NOMO-1 (cell line): ENCODE results near the gene TMPRSS11A.

Experiments
- DNase-seq, 2 experiments: peaks; one replicate each; lab custom pipeline; 2025; ENCODE audit not compliant: unreplicated experiment in 2 of 2; lab: John Stamatoyannopoulos, UW

The TMPRSS11A gene

GRCh38 chr4:67963356-67963755 lies at the start of gene TMPRSS11A:
Gene TMPRSS11A, minus strand, starts transcription at chr4:67963493. Its CDS starts 100 bp downstream, at chr4:67963393.
- DNase-seq: no peak

- no peak for DNase-seq
Observed at GRCh38 chr4:68011684-68012083, 48.4 kb upstream of the TMPRSS11A start.

GRCh38 chr4:68002906-68003305 lies 39.6 kb upstream of the TMPRSS11A start:
- DNase-seq: no peak

- DNase-seq: no peak
Observed at GRCh38 chr4:67996127-67996526, 32.8 kb upstream of the TMPRSS11A start.

GRCh38 chr4:67988991-67989390 lies 25.7 kb upstream of the TMPRSS11A start:
- no peak for DNase-seq

GRCh38 chr4:67983333-67983732 lies 20.0 kb upstream of the TMPRSS11A start:
- DNase-seq: no peak

GRCh38 chr4:67980512-67980911 lies 17.2 kb upstream of the TMPRSS11A start:
- DNase-seq: no peak

GRCh38 chr4:67973608-67974007 lies 10.3 kb upstream of the TMPRSS11A start:
- no peak for DNase-seq

- DNase-seq: no peak
Observed at GRCh38 chr4:67954890-67955289, 8.4 kb downstream of the TMPRSS11A start.

GRCh38 chr4:67941074-67941473 lies 22.2 kb downstream of the TMPRSS11A start:
- no peak for DNase-seq

- no peak for DNase-seq
Observed at GRCh38 chr4:67940506-67940905, 22.8 kb downstream of the TMPRSS11A start.

GRCh38 chr4:67939195-67939594 lies 24.1 kb downstream of the TMPRSS11A start:
- no peak for DNase-seq

- no peak for DNase-seq
Observed at GRCh38 chr4:67935888-67936287, 27.4 kb downstream of the TMPRSS11A start.

- no peak for DNase-seq
Observed at GRCh38 chr4:67934628-67935027, 28.7 kb downstream of the TMPRSS11A start.

GRCh38 chr4:67933755-67934154 lies 29.5 kb downstream of the TMPRSS11A start:
- no peak for DNase-seq

GRCh38 chr4:67933038-67933437 lies 30.3 kb downstream of the TMPRSS11A start:
- no peak for DNase-seq

GRCh38 chr4:67931256-67931655 lies 32.0 kb downstream of the TMPRSS11A start:
- DNase-seq: no peak

GRCh38 chr4:67929426-67929825 lies 33.9 kb downstream of the TMPRSS11A start:
- no peak for DNase-seq

- no peak for DNase-seq
Observed at GRCh38 chr4:67928546-67928945, 34.7 kb downstream of the TMPRSS11A start.

- no peak for DNase-seq
Observed at GRCh38 chr4:67927251-67927650, 36.0 kb downstream of the TMPRSS11A start.

GRCh38 chr4:67926485-67926884 lies 36.8 kb downstream of the TMPRSS11A start:
- DNase-seq: no peak

GRCh38 chr4:67922697-67923096 lies 40.6 kb downstream of the TMPRSS11A start:
- DNase-seq: no peak

GRCh38 chr4:67918428-67918827 lies 44.9 kb downstream of the TMPRSS11A start:
- DNase-seq: no peak
